Measurements from ENCODE around the gene DHX30.

DNA sequence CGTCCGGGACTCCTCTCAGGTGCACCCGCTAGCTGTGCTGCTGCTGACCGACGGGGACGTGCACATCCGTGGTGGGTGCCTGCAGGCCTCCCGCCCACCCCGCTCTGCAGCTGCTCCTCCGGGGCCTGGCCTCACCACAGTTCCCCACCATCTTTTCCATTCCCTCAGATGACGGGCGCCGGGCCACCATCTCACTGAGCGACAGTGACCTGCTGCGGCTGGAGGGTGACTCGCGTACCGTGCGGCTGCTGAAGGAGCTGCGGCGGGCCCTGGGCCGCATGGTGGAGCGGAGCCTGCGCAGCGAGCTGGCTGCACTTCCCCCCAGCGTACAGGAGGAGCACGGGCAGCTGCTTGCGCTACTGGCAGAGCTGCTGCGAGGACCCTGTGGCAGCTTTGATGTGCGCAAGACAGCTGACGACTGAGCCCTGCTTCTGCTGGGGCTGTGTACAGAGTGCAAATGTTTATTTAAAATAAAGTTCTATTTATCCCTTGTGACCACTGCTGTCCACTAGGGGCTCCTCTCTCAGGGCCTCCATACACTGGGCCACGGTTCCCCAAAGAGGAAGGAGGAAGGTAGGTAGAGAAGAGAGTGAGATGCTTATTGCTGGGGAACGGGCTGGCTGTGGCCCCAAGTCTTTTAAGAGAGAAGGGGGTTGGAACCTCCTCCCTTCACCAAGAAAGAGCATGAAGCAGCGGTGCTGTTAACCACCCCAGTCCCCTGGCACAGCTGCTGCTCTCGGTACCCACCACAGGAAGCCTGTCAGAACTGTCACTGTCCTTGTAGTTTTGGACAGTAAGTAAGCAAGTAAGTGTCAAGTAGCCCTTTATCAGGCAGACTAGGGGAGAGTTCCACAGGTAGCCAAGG lies 47.0 kb downstream of the DHX30 start:
- TF ChIP-seq SUZ12 (IDR thresholded peaks at IDR 0.05; ENCODE audit: extremely low read depth, insufficient read depth, insufficient read length) (no peak), ZNF274 (IDR thresholded peaks at IDR 0.05; ENCODE audit: low read depth, low read length) (no peak), YY1 (IDR thresholded peaks at IDR 0.05; ENCODE audit: insufficient read depth, insufficient read length) (no peak)
